ENCODE measurements around the gene JADE1. TPM values are rescaled to one million over a fixed set of nuclear protein-coding genes. Genes with fewer than 3 reads are reported as not detected.

The JADE1 gene
- 10 to 100 TPM; 29.6 to 32.7 TPM for total RNA-seq

- no peaks in the 10 kb centered on the region for H3K9me3 Mint-ChIP-seq
- peak within 1 kb of the TSS; percentile 96 for H3K4me3 Mint-ChIP-seq
- H3K27ac Mint-ChIP-seq: peak within 1 kb of the TSS; percentile 99
- POLR2A ChIA-PET: interaction anchor here (0.9 to 1.7 kb wide), 13 partner anchors 8 to 928 kb away, joined by 3 to 17 read pairs (median 4); partner anchors contain the start of genes ABHD18, C4orf33, LARP1B and PGRMC2
- H3K36me3 Mint-ChIP-seq (ENCODE audit: low read depth): no peaks in the 10 kb centered on the region
- CTCF ChIA-PET: interaction anchor here (0.7 to 1.5 kb wide), 4 partner anchors 27 to 783 kb away, joined by 3 to 7 read pairs (median 4); no protein-coding TSS in a partner anchor
- DNase-seq: peak; percentile 92
- peaks cover 17% of the 10 kb centered on the region for H3K4me1 Mint-ChIP-seq
- H3K27me3 Mint-ChIP-seq: no peaks in the 10 kb centered on the region
Observed at GRCh38 chr4:128809477-128810330, at the start of gene JADE1. Gene JADE1, plus strand, starts transcription at chr4:128809700. Its CDS starts 22,059 bp downstream, at chr4:128831759.

DNA sequence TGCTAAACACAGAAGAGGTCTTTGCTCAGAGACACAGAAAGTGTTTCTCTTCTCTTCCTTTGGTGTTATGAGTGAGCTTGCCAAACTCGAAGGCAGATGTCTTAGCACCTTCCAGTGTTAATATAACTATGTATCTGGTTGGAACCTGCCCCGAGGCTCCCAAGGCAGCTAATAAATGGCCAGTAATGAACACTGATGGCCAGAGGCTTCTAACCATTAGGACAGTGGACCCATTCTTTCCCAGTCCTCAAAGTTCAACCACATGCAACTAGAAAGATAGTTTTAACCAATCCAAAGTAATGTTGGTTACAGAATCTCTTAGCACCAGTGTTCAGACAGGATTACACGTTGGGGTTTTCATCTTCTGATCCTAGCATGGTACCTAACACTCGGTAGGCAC lies 42.7 kb upstream of the JADE1 start:
- H3K4me3 Mint-ChIP-seq: no peak overlapping the region
- peaks cover 3% of the 10 kb centered on the region for H3K4me1 Mint-ChIP-seq
- POLR2A ChIA-PET: no interaction called here
- H3K27me3 Mint-ChIP-seq: no peaks in the 10 kb centered on the region
- no peaks in the 10 kb centered on the region for H3K9me3 Mint-ChIP-seq
- CTCF ChIA-PET: no interaction called here
- no peak for DNase-seq
- H3K27ac Mint-ChIP-seq: no peak overlapping the region
- no peaks in the 10 kb centered on the region for H3K36me3 Mint-ChIP-seq (ENCODE audit: low read depth)

GRCh38 chr4:128768373-128768996 lies 41.0 kb upstream of the JADE1 start:
- no peak overlapping the region for H3K27ac Mint-ChIP-seq
- no peaks in the 10 kb centered on the region for H3K36me3 Mint-ChIP-seq (ENCODE audit: low read depth)
- H3K27me3 Mint-ChIP-seq: no peaks in the 10 kb centered on the region
- H3K4me3 Mint-ChIP-seq: no peak overlapping the region
- POLR2A ChIA-PET: no interaction called here
- CTCF ChIA-PET: interaction anchor here (1.8 kb wide), 1 partner anchor 17 kb away, joined by 5 read pairs; no protein-coding TSS in a partner anchor
- DNase-seq: no peak
- no peaks in the 10 kb centered on the region for H3K9me3 Mint-ChIP-seq
- H3K4me1 Mint-ChIP-seq: peaks cover 3% of the 10 kb centered on the region

- POLR2A ChIA-PET: no interaction called here
- H3K4me1 Mint-ChIP-seq: peaks cover 3% of the 10 kb centered on the region
- H3K9me3 Mint-ChIP-seq: no peaks in the 10 kb centered on the region
- H3K27ac Mint-ChIP-seq: no peak overlapping the region
- H3K4me3 Mint-ChIP-seq: no peak overlapping the region
- no peak for DNase-seq
- H3K27me3 Mint-ChIP-seq: no peaks in the 10 kb centered on the region
- CTCF ChIA-PET: interaction anchor here (1.8 kb wide), 1 partner anchor 16 kb away, joined by 5 read pairs; no protein-coding TSS in a partner anchor
- no peaks in the 10 kb centered on the region for H3K36me3 Mint-ChIP-seq (ENCODE audit: low read depth)
Observed at GRCh38 chr4:128769011-128769410, 40.5 kb upstream of the JADE1 start.

DNA sequence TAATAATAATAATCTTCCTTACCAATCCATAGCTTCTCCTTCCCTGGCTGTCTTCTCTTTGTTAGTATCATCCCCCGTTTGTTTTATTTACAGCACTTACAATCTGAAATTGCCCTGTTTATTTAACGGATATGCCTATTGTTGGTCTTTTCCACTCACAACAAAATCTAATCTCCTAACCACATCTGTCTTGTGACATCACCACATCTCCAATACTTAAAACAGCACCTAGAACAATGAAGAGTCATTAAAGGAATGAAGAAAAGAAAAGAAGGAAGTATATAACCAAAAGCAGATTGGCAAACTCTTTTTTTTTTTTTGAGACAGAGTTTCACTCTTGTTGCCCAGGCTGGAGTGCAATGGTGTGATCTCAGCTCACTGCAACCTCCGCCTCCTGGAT lies 38.7 kb upstream of the JADE1 start:
- H3K27me3 Mint-ChIP-seq: peaks cover 2% of the 10 kb centered on the region
- H3K4me3 Mint-ChIP-seq: no peak overlapping the region
- H3K27ac Mint-ChIP-seq: no peak overlapping the region
- DNase-seq: no peak
- peaks cover 3% of the 10 kb centered on the region for H3K4me1 Mint-ChIP-seq
- no peaks in the 10 kb centered on the region for H3K9me3 Mint-ChIP-seq
- POLR2A ChIA-PET: no interaction called here
- H3K36me3 Mint-ChIP-seq (ENCODE audit: low read depth): no peaks in the 10 kb centered on the region
- CTCF ChIA-PET: no interaction called here

GRCh38 chr4:128775477-128775876 lies 34.0 kb upstream of the JADE1 start:
- ChIA-PET CTCF (no interaction called here), POLR2A (interaction anchor here (1.3 kb wide), 1 partner anchor 37 kb away, joined by 3 read pairs; no protein-coding TSS in a partner anchor)
- Mint-ChIP-seq H3K27ac (no peak overlapping the region), H3K36me3 (ENCODE audit: low read depth) (no peaks in the 10 kb centered on the region), H3K9me3 (no peaks in the 10 kb centered on the region), H3K4me3 (no peak overlapping the region), H3K27me3 (peaks cover 6% of the 10 kb centered on the region), H3K4me1 (peaks cover 3% of the 10 kb centered on the region)
- DNase-seq: no peak

GRCh38 chr4:128775916-128776315 lies 33.6 kb upstream of the JADE1 start:
- Mint-ChIP-seq H3K36me3 (ENCODE audit: low read depth) (no peaks in the 10 kb centered on the region), H3K27ac (no peak overlapping the region), H3K27me3 (peaks cover 6% of the 10 kb centered on the region), H3K9me3 (no peaks in the 10 kb centered on the region), H3K4me1 (no peaks in the 10 kb centered on the region), H3K4me3 (no peak overlapping the region)
- no peak for DNase-seq
- CTCF ChIA-PET: no interaction called here
- POLR2A ChIA-PET: interaction anchor here (1.3 kb wide), 1 partner anchor 36 kb away, joined by 3 read pairs; no protein-coding TSS in a partner anchor

- Mint-ChIP-seq H3K4me1 (no peaks in the 10 kb centered on the region), H3K9me3 (no peaks in the 10 kb centered on the region), H3K27me3 (peaks cover 6% of the 10 kb centered on the region), H3K27ac (no peak overlapping the region), H3K36me3 (ENCODE audit: low read depth) (no peaks in the 10 kb centered on the region), H3K4me3 (no peak overlapping the region)
- ChIA-PET CTCF (no interaction called here), POLR2A (interaction anchor here (0.9 kb wide), 1 partner anchor 35 kb away, joined by 4 read pairs; no protein-coding TSS in a partner anchor)
- no peak for DNase-seq
Observed at GRCh38 chr4:128776794-128777216, 32.7 kb upstream of the JADE1 start.

- H3K9me3 Mint-ChIP-seq: no peaks in the 10 kb centered on the region
- H3K27me3 Mint-ChIP-seq: peaks cover 6% of the 10 kb centered on the region
- no peaks in the 10 kb centered on the region for H3K36me3 Mint-ChIP-seq (ENCODE audit: low read depth)
- POLR2A ChIA-PET: no interaction called here
- no peak overlapping the region for H3K27ac Mint-ChIP-seq
- no peak overlapping the region for H3K4me3 Mint-ChIP-seq
- H3K4me1 Mint-ChIP-seq: no peaks in the 10 kb centered on the region
- CTCF ChIA-PET: no interaction called here
- no peak for DNase-seq
Observed at GRCh38 chr4:128780688-128781087, 28.8 kb upstream of the JADE1 start.

GRCh38 chr4:128782076-128782715 lies 27.3 kb upstream of the JADE1 start:
- no peak overlapping the region for H3K4me3 Mint-ChIP-seq
- POLR2A ChIA-PET: no interaction called here
- no peaks in the 10 kb centered on the region for H3K4me1 Mint-ChIP-seq
- H3K9me3 Mint-ChIP-seq: no peaks in the 10 kb centered on the region
- peak; percentile 33 for DNase-seq
- CTCF ChIA-PET: interaction anchor here (0.6 to 1.5 kb wide), 9 partner anchors 15 to 456 kb away, joined by 3 to 5 read pairs (median 3); partner anchors contain the start of gene SCLT1
- no peak overlapping the region for H3K27ac Mint-ChIP-seq
- H3K27me3 Mint-ChIP-seq: peaks cover 3% of the 10 kb centered on the region
- H3K36me3 Mint-ChIP-seq (ENCODE audit: low read depth): no peaks in the 10 kb centered on the region

DNA sequence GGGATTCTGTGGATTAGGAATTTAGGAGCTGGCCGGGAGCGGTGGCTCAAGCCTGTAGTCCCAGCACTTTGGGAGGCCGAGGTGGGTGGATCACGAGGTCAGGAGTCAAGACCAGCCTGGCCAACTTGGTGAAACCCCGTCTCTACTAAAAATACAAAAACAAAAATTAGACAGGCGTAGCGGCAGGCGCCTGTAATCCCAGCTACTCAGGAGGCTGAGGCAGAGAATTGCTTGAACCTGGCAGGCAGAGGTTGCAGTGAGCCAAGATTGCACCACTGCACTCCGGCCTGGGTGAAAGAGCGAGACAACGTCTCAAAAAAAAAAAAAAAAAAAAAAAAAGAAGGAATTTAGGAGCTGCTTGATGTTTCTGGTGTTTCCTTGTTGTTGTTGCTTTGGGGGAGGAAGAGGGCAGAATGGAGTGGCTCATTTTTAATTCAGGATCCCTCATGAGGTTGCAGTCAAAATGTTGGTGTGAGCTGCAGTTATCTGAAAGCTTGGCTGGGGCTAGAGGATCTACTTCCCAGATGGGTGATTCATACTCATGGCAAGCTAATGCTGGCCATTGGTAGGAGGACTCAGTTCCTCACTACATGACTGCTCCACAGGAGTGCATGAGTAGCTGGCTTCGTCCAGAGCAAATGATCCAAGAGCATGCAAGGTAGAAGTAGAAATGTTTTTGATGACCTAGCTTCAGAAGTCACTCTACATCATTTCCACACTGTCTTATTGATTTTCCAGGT lies 26.5 kb upstream of the JADE1 start:
- Mint-ChIP-seq H3K4me3 (no peak overlapping the region), H3K9me3 (no peaks in the 10 kb centered on the region), H3K27ac (no peak overlapping the region), H3K4me1 (no peaks in the 10 kb centered on the region), H3K36me3 (ENCODE audit: low read depth) (no peaks in the 10 kb centered on the region), H3K27me3 (peaks cover 3% of the 10 kb centered on the region)
- CTCF ChIA-PET: interaction anchor here (0.6 to 1.5 kb wide), 10 partner anchors 14 to 455 kb away, joined by 3 to 5 read pairs (median 3); partner anchors contain the start of gene SCLT1
- DNase-seq: no peak
- POLR2A ChIA-PET: no interaction called here

DNA sequence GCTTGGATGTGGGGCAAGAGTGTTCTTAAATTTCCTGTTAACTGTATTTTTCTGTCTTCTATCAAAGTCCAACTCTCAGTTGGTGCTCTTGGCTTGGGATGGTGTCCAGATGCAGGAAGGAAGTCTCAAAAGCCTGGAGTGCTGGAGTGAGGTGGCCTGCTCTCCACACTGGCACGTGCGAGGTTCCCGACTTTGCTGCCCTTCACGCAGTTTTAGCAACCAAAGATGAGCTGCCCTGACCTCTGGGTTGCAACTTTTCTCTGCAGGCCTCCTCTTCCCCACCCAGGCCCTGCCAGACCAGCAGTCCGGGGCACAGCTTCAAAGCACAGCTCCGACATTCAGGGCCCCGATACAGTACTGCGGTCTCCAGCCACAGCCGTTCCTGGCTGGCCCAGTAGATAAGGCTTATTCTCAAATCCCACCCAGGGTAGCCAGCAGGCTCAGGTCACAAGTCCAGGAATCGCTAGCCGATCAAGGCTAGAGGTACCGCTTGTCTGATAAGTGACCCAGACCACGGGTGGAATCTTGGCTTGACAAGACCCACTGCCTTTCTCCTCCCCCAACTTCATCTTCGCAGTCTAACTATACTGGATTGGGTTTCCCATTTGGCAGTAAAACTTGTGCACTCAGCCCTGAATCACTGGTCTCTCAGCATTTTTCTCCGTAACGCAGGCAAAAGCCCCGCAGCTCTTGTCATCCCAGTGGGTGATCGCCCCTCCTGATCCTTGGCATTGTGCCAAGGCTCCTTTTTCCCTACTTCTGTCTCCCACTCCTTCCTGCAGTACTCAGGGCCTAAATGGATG lies 21.8 kb upstream of the JADE1 start:
- Mint-ChIP-seq H3K36me3 (ENCODE audit: low read depth) (no peaks in the 10 kb centered on the region), H3K27me3 (no peaks in the 10 kb centered on the region), H3K4me1 (no peaks in the 10 kb centered on the region), H3K27ac (no peak overlapping the region), H3K4me3 (no peak overlapping the region), H3K9me3 (no peaks in the 10 kb centered on the region)
- CTCF ChIA-PET: no interaction called here
- POLR2A ChIA-PET: no interaction called here
- no peak for DNase-seq
